GM13976 (cell line): Measurements from ENCODE around the gene BCAN.

Experiments
- DNase-seq: peaks from one replicate; pipeline ENCODE4 v3.0.0; 2012; ENCODE audit warnings: low spot score
- CTCF ChIP-seq: IDR thresholded peaks from 2 replicates; pipeline ENCODE4 v1.5.1; 2012; ENCODE audit warnings: borderline replicate concordance, mild to moderate bottlenecking; ENCODE audit not compliant: insufficient read depth; ENCODE audit errors: extremely low read depth, missing control alignments, control extremely low read depth
- in situ Hi-C: fragments of 300-500 bp; cut with MboI; formaldehyde crosslinking; loops from one replicate; pipeline ENCODE4 v1.12.0; 2022; ENCODE audit warnings: low sequenced_read_pairs, mixed read lengths, inconsistent platforms; ENCODE audit not compliant: unreplicated experiment

The BCAN gene

GRCh38 chr1:156663178-156663577, 21.3 kb downstream of the BCAN start:
- in situ Hi-C loops = no loop called here
- no peak for TF ChIP-seq CTCF
- no peak for DNase-seq

- in situ Hi-C loops = no loop called here
- DNase-seq = no peak
- TF ChIP-seq CTCF = no peak
These were observed 22.3 kb downstream of the BCAN start for GRCh38 chr1:156664046-156664766.

GRCh38 chr1:156664767-156665411, 23.0 kb downstream of the BCAN start:
- DNase-seq = peak; percentile 84
- no peak for TF ChIP-seq CTCF
- in situ Hi-C loops = no loop called here

- in situ Hi-C loops = no loop called here
- no peak for DNase-seq
- TF ChIP-seq CTCF = no peak
These were observed 23.6 kb downstream of the BCAN start for GRCh38 chr1:156665539-156665938.

GRCh38 chr1:156666862-156667609, 25.1 kb downstream of the BCAN start:
- DNase-seq = no peak
- in situ Hi-C loops = no loop called here
- no peak for TF ChIP-seq CTCF

- no peak for DNase-seq
- TF ChIP-seq CTCF = no peak
- in situ Hi-C loops = no loop called here
These were observed 25.7 kb downstream of the BCAN start for GRCh38 chr1:156667610-156667967.
